GM15510 (cell line): ENCODE data around the gene CBX1.

Experiments used
- POLR2A ChIP-seq: IDR thresholded peaks from 3 replicates; pipeline ENCODE4 v1.6.1; 2011; ENCODE audit warnings: borderline replicate concordance; ENCODE audit not compliant: insufficient read length; ENCODE audit errors: extremely low read depth

Gene CBX1

DNA sequence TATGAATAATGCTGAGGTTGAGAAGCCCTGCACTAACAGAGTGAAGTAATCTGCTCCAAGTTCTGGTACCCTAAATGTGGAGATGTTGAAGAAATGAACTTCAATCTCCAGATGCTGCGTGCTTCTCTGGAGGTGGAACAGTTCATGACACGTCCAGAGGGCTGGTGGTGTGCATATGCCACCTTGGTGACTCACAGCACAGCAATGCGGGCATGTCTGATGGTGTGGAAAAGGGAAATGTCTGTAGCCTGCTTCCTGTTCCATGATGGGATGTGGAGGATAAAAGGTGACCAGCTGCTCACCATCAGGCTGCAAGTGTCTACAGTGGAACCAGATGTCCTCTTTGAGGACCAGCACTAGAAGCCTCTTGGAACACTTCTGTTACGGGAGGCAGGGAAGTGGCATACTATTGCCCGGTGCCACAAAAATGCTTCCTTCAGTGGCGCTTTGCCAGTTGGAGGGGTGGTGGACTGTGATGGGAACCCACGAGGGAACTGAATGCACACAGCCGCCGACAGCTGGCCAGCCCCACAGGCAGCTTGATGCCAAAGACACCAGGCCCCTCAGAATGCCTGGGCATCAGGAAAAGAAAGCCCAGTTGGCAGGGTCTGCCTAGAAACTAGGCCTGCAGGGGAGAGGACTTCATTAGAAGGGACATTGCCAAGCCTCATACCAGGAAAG is 26.2 kb upstream of the CBX1 start:
- TF ChIP-seq POLR2A: no peak

DNA sequence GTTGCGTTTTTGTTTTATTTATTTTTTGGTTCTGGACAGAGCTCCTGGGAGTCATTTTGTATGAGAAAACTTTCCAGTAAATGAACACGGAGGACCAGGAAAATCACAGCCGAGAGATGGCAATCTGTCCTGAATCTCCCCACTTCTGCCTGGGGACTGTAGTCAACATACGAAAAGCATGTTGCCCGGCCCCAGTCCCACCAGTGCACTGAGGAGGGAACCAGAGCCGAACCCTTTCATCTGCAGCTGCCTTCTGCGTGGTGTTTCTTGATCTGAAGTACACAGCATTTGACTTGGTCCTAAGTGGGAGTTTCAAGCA is 25.2 kb upstream of the CBX1 start:
- TF ChIP-seq POLR2A: no peak

DNA sequence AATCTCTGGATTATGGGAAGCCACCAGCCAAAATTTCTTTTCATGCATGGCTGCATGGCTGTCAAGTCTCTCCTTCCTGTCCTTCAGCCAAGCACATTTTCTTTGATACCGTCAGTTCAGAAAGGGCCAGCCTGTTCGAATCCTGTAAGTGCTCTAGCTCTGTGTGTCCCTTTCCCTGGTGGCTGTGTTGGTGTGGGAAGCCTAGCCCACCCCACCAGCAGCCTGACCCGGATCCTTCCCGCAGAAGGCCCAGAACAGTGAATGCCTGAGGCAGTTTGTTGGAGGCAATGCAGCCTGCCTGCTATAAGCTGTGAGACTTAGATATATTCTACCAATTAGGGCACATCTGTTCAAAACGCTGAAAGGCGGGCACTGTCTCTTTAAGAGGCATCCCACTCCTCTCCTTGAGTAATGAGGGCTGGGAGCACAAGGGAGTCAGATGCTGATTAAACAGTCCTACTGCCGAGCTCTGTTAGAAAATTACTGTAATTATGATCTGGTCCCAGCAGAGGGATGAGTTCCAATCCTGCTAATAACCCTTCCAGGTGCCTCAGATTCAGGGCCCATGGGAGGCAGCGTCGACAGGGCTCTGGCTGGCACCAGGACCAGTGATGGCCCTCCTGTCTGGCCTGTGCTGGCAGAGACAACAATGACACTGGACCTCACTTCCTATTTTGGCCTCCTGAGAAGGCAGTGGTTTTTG is 24.7 kb upstream of the CBX1 start:
- TF ChIP-seq POLR2A: no peak

DNA sequence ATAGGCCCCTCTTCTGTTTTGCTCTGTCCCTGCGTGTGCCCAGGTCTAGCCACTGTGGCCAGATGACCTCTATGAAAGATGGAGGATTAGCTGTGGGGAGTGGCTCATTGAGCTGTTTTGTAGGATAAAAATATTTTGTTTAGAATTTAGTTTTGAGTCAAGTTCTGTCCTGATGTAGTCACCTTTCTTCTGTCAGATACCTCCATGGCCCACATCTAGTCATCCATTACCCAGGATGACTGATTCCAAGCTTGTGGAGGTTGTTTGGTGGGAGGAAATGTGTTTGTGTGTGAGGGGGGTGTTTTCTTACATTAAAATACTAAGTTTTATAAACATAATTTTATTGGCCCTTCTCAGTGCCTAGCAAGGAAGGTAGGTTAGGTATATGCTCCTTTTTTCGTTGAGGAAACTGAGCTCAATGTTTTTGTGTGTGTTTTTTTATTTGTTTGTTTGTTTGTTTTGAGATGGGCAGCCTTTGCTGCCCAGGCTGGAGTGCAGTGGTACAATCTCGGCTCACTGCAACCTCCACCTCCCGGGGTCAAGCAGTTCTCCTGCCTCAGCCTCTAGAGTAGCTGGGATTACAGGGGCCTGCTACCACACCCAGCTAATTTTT is 22.6 kb upstream of the CBX1 start:
- no peak for TF ChIP-seq POLR2A

DNA sequence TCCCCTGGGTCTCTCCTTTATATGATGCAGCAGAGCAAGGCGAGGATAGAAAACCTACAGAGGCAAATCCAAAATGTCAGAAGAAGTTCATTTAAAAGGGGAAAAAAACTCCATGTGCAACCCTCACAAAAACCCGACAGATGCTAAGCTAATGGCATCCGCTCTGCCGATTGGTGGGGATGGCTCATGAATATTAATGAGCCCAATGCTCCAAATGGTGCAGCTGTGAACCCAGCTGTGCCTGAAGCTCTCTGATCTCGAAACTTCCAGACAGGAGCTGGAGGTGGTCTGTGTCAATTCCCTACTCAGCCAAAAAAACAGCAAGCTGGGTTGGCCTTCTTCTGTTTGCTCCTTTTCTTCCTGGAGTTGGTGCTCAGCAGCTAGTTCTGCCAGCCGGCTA is 21.8 kb upstream of the CBX1 start:
- TF ChIP-seq POLR2A: no peak

DNA sequence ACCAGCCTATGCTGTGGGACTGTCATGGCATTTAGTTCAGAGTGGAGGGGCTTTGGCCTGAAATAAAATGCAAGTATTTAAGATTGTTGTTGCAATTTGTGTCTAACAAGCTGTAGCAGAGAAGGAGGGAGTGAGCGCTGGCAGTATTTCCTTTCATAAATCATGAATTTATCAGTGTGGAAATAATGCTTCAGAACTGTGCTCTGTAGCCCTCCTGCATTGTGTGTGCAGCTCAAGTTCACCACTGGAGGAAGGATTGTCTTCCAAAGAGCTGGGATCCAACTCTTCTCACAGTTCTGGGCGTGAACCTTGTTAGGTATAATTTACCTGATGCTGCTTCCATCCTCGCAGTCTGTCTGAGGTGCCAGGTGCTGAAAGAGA is 21.4 kb upstream of the CBX1 start:
- no peak for TF ChIP-seq POLR2A

DNA sequence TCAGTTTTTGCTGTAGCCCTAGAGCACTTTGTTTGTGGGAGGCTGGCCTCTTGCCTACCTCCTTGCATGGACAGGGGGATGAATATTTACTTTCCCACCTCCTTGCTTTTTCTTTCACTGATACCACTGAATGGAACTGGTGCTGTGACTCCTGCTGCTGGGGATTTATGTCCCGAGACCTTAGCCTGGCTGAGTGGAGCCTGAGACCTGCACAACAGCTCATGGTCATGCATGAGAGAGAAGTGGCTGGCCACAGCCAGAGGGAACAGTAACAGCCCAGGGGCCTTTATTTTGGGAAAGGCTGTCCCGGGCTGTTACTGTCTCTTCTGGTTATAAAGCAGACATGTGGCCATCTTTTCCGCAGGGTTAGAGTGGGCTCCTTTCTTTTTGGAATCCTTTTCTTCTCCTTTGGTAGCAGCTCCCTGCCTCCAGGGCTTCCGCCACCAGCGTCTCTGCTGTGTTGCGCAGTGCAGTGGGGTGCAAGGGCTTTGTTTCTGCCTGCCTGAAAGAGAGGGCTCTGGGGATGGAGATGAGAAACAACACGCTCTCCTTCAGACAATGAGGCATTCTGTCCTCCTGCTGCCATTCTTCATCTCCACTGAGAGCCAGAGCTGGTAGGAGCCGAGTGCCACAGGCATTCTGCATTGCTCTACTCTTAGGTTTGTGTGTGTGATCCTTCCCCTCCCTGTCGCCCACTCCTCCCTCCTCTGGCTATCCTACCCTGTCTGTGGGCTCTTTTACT is 20.8 kb upstream of the CBX1 start:
- TF ChIP-seq POLR2A: no peak

DNA sequence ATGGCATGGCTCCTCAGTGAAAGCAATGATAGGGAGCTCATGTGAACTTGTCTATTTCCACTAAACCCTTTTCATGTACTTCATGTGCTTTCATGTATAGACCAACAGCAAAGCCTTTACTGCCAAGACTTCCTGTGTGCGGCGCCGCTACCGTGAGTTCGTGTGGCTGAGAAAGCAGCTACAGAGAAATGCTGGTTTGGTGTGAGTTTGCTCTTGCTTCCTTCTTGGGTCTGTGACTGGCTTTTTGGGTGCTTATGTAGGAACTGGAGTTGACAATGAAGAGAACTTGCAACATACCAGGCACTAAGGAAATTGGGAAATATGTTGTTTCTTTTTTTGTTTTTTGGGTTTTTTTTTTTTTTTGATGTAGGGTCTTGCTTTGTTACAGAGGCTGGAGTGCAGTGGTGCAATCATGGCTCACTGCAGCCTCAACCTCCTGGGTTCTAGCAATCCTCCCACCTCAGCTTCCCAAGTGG is 12.0 kb upstream of the CBX1 start:
- no peak for TF ChIP-seq POLR2A

DNA sequence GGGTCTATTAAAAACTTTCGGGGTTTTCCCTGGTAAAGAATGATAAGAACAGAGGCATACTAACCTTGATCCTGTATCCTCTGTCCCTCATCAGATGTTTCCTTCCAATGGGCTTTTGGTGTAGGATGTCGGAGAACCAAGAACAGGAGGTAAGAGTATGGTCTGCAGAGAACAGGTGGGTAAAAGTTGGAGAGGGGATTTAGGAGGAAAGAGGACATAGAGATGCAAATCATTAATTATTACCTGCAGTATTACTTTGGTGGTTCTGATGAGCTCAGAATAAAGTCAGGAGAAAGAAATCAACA is 10.6 kb upstream of the CBX1 start:
- no peak for TF ChIP-seq POLR2A

DNA sequence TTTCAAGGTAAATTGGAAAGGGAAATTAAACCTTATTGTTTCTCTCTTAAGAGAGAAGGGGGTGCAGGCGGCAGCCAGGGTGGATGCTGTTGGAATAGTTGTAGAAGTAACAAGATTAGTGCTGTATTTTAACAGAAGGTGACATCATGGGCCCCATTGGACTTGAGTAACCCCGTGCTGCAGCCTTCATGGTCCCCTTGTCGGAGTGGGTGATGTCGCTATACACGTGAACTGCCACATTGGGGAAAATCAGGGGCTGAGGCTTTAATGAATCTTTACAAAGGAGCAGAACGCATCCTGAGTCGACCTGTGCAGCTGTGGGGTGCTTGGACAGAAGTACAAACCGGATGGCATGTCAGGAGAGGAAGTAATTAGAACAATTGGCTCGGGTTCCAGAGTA is 9.5 kb upstream of the CBX1 start:
- TF ChIP-seq POLR2A: no peak

DNA sequence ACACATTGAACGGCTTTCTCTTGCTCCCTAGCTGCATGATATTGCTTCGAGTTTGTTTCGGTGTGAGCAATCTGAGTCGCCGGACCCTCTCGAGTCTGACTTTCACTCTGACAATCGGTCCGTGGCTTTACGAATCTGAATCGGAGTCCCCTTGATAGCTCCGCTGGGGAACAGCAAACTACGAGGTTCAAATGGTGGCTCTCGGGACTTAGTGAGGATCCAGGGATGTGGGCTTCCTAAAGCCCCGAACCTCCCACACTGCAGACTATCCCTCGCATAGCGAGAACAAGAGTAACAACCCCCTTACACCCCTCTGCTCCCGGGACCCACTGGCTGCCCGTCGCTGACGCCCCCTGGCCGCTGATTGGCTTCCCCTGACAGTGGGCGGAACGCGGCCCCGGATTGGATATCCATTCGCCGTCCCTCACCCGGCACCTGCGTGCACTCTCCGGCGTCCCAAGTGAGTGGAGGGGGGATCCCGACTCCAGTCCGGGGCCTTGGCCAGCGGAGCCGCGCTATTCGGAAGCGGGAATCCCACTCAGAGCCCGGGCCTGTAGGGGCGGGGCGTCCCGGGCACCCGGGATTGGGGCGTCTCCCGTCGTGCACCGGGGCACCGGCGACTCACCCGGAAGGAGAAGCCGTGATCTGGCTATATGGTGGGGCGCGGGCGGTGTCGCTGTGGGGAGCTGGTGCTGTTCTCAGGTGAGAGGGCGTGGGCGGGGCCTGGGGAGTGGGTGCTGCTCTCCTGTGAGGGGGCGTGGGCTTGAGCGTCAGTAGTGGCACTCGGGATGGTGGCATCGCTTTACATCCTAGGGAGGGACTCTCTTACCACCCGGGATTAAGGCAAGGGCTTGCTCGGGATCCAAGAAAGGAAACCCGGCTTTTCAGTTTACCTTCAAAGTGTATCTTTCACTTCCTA is 6.1 kb upstream of the CBX1 start, which contains the start of gene SNX11:
TSS of gene SNX11 (plus strand) at position 630 of the 919 bp plus-strand sequence. CDS start 4,278 bp downstream, outside the sequence.
- peak; percentile 84 for TF ChIP-seq POLR2A

DNA sequence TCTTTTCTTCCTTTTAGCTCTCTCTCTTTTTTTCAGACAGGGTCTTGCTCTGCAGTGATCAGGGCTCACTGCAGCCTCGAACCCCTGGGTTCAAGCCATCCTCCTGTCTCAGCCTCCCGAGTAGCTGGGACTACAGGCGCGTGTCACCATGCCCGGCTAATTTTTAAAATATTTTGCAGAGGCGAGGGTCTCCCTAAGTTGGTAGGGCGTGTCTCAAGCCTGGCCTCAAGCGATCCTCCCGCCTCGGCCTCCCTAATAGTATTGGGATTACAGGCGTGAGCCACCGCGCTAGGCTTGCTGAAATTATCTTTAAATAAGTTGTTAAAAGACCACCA is 5.5 kb upstream of the CBX1 start:
- no peak for TF ChIP-seq POLR2A

DNA sequence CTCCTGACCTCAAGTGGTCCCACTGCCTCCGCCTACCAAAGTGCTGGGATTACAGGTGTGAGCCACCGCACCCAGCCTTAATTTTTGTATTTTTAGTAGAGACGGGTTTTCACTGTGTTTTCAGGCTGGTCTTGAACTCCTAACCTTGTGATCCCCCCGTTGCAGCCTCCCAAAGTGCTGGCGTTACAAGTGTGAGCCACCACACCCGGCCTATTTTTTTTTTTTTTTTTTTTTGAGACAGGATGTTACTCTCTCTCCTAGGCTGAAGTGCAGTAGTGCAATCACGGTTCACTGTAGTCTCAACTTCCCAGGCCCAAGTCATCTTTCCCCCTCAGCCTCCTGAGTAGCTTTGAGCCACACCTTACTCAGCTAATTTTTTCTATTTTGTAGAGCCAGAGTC is 3.2 kb upstream of the CBX1 start:
- no peak for TF ChIP-seq POLR2A
